Adipose tissue (tissue), 3 donors: Measurements from ENCODE around the gene LRRC31. TPM values are rescaled to one million over a fixed set of nuclear protein-coding genes. Genes with fewer than 3 reads are reported as not detected.

Source experiments
- H3K27ac ChIP-seq: one replicate; pipeline ENCODE4 v1.5.1; 2013; ENCODE audit warnings: low read depth, low read length
- WGBS, 3 donors: extraction: QIAGEN DNeasy Blood & Tissue Kit; methylation state at CpG; one replicate each; pipeline ENCODE4 v1.1.7; 2013; 5-methylcytosine and 5-hydroxymethylcytosine counted together
- polyA plus RNA-seq, 3 donors: library from polyadenylated mRNA; stranded (reverse); fragments of 200-250 nt; gene quantifications; one replicate each; pipeline ENCODE4 v1.2.3, GENCODE V29; 2013
- donor health status: healthy with polysubstance abuse.
- donor health status: Bipolar disorder and iron deficiency.
- donor health status: healthy.

The LRRC31 gene
- polyA plus RNA-seq, 3 donors, result 0.56 TPM; not detected in 2

- WGBS, 3 donors, result 80 to 94% (median 84%) methylated on average over 3 of the region's 3 CpGs
- H3K27ac ChIP-seq, result no peak overlapping the region
Observed at GRCh38 chr3:169867584-169868210, 2.0 kb downstream of the LRRC31 start.

DNA sequence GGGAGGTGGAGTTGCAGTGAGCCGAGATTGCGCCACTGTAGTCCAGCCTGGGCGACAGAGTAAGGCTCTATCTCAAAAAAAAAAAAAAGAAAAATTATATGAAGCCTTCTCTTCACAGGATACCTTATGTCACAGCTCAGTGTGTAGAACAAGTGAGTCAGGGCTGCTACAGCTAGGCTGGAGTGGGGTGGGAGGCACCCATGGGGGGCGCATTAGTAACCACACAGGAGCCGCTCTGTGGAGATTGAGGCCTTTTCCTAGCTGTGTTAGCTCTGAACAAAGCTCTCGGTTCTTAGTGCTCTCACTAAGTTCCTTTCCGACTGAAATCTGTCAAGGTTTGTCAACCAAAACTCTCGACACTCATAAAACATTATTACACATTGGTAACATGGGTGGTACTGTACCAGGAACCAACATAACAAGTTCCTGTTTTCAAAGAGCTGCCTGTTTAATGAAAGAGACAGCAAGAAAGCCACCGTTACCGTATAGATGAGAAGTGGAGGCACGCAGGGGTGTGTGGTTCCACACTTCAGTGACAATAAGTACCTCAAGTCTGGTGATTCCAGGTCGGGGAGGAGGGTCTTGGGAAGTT lies 4.5 kb downstream of the LRRC31 start:
- WGBS, 3 donors, result 57 to 81% (median 58%) methylated on average over 12 of the region's 12 CpGs
- H3K27ac ChIP-seq, result no peak overlapping the region

- H3K27ac ChIP-seq, result no peak overlapping the region
- WGBS, 3 donors, result 69 to 91% (median 70%) methylated on average over 2 of the region's 2 CpGs
Observed at GRCh38 chr3:169864270-169864669, 5.5 kb downstream of the LRRC31 start.

- WGBS, 3 donors, result 1 to 4% (median 2%) methylated on average over 6 of the region's 6 CpGs
- H3K27ac ChIP-seq, result no peak overlapping the region
Observed at GRCh38 chr3:169863458-169863899, 6.3 kb downstream of the LRRC31 start.

- WGBS, 3 donors, result 82 to 86% (median 84%) methylated on average over 5 of the region's 5 CpGs
- no peak overlapping the region for H3K27ac ChIP-seq
Observed at GRCh38 chr3:169861871-169862270, 7.9 kb downstream of the LRRC31 start.

DNA sequence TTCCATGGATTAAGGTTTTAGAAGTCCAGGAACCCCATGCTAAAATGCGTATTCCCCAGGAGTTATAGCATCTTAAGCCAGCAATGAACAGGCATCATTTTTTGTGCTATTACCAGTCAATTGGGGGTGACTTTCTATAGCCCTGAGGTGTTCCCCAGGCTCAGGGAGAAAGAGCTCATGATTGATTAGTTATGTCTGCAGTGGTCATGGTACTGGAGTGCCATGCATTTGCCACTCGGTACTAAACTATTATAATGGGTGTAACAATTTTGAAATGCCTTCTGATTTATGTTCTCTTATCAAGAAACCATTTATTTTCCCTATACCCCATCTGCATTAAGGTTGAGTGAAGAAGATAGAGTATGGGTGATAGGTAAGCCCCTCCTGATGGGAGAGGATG lies 11.9 kb downstream of the LRRC31 start:
- 71 to 86% (median 78%) methylated on average over 2 of the region's 2 CpGs for WGBS, 3 donors
- H3K27ac ChIP-seq, result no peak overlapping the region

DNA sequence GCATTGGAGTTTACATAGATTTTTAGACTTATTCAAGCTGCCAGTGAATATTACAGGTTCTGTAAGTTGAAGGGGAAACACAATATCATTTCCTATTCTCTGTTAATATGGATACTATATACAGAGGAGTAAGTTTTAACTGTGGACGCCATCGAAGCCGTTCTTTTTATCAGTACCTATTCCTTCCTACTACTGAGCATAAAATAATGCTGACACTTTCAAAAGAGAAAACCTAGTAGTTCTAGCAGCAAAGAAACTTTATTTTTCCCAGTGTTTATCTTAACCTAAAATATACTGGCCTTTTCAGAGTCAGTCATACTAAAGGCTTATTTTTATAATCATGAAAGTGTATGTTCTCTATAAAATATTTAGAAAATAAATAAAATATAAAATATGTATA lies 14.2 kb downstream of the LRRC31 start:
- no peak overlapping the region for H3K27ac ChIP-seq
- 95 to 97% (median 96%) methylated on average over 3 of the region's 3 CpGs for WGBS, 3 donors

GRCh38 chr3:169850618-169851017 lies 19.1 kb downstream of the LRRC31 start:
- H3K27ac ChIP-seq, result no peak overlapping the region

DNA sequence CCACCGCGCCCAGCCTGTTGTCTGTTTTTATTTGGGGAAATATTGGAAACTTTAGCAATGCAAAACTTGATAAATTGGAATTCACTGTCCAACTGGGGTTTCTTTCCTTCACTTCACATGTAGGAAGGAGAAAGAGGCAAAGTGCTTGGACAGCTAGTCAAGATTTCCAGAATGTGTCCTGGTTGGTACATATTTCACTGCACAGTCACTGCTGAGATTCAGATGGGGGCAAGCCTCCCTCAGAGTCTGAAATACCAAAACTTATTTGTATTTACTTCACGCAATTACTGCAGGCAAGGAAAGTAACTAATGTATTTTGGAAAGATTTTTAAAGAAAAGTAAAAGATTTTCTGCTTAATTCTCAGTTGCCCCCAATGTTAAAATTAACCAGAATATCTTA lies 21.0 kb downstream of the LRRC31 start:
- no peak overlapping the region for H3K27ac ChIP-seq
- 92 to 98% (median 98%) methylated on average over 3 of the region's 3 CpGs for WGBS, 3 donors

DNA sequence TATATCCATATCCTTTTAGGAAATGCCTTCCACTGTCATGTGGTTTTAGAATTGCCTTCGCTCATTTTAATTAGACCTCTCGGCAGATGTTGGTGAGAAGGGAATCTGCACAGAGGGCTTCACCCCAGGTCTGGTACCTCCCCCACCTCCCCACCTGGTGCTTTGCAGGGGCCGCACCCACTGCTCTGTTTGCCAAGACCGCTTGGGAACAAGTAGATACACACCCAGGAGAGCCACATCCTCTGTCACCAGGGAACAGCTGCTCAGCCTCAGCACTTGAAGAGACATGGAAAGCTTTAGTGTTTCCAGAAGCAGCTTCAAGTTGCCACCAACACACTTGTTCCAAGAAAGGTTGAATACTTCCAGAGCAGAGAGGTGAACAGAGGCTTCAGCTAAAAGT lies 21.8 kb downstream of the LRRC31 start:
- H3K27ac ChIP-seq, result no peak overlapping the region
- 46 to 61% (median 56%) methylated on average over 4 of the region's 4 CpGs for WGBS, 3 donors

GRCh38 chr3:169846458-169847193 lies 23.1 kb downstream of the LRRC31 start:
- no peak overlapping the region for H3K27ac ChIP-seq
- WGBS, 3 donors, result 85 to 90% (median 85%) methylated on average over 11 of the region's 11 CpGs

- 46 to 67% (median 57%) methylated on average over 3 of the region's 3 CpGs for WGBS, 3 donors
- H3K27ac ChIP-seq, result no peak overlapping the region
Observed at GRCh38 chr3:169842960-169843359, 26.8 kb downstream of the LRRC31 start.

GRCh38 chr3:169841171-169841570 lies 28.6 kb downstream of the LRRC31 start:
- 47 to 62% (median 57%) methylated on average over 4 of the region's 4 CpGs for WGBS, 3 donors
- H3K27ac ChIP-seq, result no peak overlapping the region

GRCh38 chr3:169838511-169839030 lies 31.2 kb downstream of the LRRC31 start:
- WGBS, 3 donors, result 96 to 100% (median 97%) methylated on average over 1 of the region's 1 CpG
- no peak overlapping the region for H3K27ac ChIP-seq

DNA sequence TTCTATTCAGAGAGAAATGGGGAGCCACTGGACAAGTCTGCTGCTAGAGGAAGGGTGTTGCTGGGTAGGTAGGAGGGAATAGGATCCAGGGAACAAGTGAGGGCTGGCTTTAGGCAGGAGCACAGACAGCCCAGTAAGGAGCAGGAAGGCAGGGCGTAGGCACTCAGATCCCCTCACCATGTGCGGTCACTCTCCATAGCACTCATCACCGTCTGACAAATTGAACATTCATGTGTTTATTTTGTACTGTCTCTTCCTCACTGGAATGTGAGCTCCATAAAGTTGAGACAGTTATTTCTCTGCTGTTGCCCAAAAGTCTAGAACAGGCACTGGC lies 32.8 kb downstream of the LRRC31 start:
- H3K27ac ChIP-seq, result no peak overlapping the region
- WGBS, 3 donors, result 90 to 92% (median 92%) methylated on average over 3 of the region's 3 CpGs

DNA sequence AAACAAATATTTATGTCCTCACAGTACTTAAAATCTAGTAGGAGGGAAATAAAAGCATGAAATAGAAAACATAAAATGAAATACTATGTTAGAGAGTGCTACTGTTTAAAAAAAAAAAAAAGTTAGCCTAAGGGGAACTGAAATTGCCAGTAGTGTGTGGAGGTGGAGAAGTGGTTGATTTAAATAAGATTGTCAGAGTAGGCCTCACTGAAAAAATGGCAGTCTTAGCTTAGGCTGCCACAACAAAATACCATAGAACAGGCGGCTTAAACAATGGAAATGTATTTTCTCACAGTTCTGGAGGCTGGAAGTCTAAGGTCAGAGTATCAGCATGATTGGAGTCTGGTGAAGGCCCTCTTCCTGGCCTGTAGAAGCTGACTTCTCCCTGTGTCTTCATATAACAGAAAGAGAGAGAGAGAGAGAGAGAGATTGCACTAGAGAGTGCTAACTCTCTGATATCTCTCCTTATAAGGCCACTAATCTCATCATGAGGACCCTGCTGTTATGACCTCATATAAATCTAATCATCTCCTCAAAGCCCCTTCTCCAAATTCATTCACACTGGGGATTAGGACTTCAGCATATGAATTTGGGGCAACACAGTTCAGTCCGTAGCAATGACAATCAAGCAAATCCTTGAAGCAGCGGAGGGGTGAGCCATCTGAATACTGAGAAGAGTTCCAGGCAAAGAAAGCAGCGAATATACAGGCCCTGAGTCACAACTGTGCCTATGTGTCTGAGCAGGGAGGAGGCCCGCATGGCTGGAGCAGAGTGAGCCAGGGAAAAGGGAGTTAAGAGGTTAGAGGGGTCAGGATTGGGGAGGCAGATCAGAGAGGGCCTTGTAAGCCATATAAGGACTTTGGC lies 33.4 kb downstream of the LRRC31 start:
- H3K27ac ChIP-seq, result no peak overlapping the region
- WGBS, 3 donors, result 73 to 90% (median 89%) methylated on average over 5 of the region's 5 CpGs

GRCh38 chr3:169835533-169835932 lies 34.2 kb downstream of the LRRC31 start:
- WGBS, 3 donors, result 46 to 75% (median 56%) methylated on average over 1 of the region's 1 CpG
- H3K27ac ChIP-seq, result no peak overlapping the region

DNA sequence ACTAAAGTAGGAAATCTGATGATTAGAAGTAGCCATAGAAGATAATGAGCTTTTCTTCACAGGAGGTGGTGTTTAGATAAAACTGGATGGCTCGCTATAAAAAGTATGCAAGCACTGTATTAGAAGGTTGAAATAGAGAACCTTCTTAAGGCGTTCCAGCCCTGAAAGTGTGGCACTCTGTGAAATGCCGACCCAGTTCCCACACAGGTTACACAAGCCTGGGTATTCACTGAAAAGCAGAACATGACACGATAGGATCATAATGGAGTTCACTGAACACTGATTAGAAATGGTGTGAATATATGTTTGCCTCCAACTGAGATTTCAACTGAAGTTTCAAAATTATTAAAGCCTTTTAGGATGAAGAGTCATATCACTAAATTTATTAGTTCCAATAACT lies 42.0 kb downstream of the LRRC31 start:
- no peak overlapping the region for H3K27ac ChIP-seq
- 66 to 81% (median 73%) methylated on average over 4 of the region's 4 CpGs for WGBS, 3 donors

DNA sequence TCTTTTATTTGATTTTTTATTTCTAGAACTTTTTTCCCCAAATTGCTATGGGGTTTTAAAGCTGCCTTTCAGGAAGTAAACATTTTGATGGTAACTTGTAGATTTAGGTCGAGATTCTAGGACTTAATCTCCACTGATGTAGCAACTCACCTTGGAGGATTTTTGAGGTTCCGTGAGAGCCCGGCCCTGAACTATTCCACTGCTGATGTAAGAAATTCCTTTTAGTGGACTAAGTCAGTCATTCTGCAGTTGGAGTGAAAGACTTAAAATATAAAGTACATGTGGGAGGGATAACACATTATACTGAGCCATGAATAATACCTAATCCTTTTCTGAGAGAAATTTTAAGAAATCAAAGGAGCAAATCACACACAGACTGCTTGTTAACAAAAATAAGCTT lies 44.4 kb downstream of the LRRC31 start:
- 82 to 88% (median 82%) methylated on average over 3 of the region's 3 CpGs for WGBS, 3 donors
- no peak overlapping the region for H3K27ac ChIP-seq
